Measurements from ENCODE around the gene ADGRV1. TPM values are rescaled to one million over a fixed set of nuclear protein-coding genes. Genes with fewer than 3 reads are reported as not detected.

ADGRV1 gene
- total RNA-seq, 4 donors from 2014 or later: 0.25 to 0.60 (median 0.56) TPM; not detected in 1

- no peak for TF ChIP-seq CTCF (IDR thresholded peaks at IDR 0.05)
- ATAC-seq (ENCODE audit: low FRiP score): no peak
- no peak for DNase-seq (ENCODE audit: low spot score)
These were observed 579.0 kb downstream of the ADGRV1 start for GRCh38 chr5:91137647-91138046.

GRCh38 chr5:91139572-91140200 lies 581.1 kb downstream of the ADGRV1 start:
- DNase-seq (ENCODE audit: low spot score) (no peak), ATAC-seq (ENCODE audit: low FRiP score) (no peak)
- TF ChIP-seq CTCF (IDR thresholded peaks at IDR 0.05): no peak

DNA sequence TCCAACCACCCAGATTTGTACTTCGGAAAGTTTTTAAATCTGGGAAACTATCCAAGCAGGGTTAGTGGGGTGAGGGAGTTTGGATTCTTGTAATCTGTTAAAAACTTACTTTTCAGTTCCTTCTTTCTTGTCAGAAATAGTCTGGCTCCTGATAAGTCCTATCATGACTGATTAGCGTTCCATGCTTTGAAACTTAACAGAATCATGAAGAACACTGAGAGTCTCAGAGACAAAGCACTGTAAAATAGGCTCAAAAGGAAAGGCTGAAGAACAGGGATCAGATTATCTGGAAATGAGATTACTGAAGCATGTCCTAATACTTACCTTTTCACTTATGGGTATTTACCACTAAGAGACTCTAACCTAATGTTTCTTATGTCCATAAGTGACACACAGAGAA lies 582.1 kb downstream of the ADGRV1 start:
- no peak for DNase-seq (ENCODE audit: low spot score)
- TF ChIP-seq CTCF (IDR thresholded peaks at IDR 0.05): no peak
- no peak for ATAC-seq (ENCODE audit: low FRiP score)

DNA sequence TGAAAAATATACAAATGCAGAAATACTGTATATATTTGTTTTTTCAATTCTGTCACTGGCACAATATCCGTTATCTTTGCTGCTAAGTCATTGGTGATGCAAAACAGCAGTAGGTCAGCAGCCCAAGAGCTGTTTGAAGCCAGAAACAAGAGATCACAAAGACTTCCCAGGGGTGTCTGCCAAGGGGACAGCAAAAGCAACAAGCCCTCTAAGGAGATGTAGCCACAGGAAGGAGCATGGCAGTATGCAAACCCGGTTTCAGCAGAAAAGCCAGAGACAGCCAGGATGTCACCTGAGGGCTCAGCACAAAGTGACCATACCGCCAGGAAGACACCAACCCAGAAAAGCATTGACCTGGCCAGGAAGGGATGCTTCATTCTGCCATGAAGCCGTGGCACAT lies 583.0 kb downstream of the ADGRV1 start:
- DNase-seq (ENCODE audit: low spot score) (no peak), ATAC-seq (ENCODE audit: low FRiP score) (no peak)
- TF ChIP-seq CTCF (IDR thresholded peaks at IDR 0.05): no peak

- ATAC-seq (ENCODE audit: low FRiP score): no peak
- no peak for DNase-seq (ENCODE audit: low spot score)
- no peak for TF ChIP-seq CTCF (IDR thresholded peaks at IDR 0.05)
These were observed 583.8 kb downstream of the ADGRV1 start for GRCh38 chr5:91142386-91142785.

DNA sequence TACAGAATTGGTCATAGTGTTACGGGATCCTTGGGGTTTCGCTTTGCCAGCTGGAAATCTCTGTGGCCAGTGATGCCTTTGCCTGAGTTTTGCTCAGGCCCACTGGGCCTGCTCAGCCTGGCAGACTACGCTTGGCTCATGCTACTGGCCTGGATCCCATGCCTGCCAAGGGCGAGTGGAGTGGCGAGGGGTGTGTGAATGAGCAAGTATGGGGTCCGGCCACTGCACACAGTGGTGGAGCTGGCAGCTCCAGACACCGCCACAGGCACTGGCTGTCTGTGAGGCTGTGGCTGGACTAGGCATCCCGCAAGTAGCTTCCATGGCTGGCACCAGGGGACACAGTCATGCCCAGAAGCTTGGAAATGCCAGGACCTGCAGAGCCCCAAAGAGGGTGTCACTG lies 584.2 kb downstream of the ADGRV1 start:
- ATAC-seq (ENCODE audit: low FRiP score) (no peak), DNase-seq (ENCODE audit: low spot score) (no peak)
- TF ChIP-seq CTCF (IDR thresholded peaks at IDR 0.05): no peak

DNA sequence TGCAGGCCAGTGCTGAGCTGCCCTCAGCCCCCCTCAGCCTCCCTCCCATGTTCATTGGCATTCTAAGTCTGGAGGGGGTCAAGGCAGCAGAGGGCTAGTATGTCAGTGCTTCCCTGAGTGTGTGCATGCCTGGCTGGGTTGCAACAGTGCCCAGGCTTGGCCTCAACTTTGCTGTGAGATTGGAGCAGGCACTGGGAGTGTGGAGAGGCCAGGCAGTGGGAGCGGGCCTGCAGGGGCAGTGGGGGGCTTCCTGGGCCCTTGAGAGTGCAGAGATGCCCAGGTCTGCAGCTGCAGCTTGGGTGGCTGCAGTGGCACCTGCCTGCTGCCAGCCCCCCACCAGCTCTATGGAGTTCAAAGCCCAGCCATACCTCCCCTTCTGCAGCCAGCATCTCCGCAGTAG lies 585.2 kb downstream of the ADGRV1 start:
- no peak for TF ChIP-seq CTCF (IDR thresholded peaks at IDR 0.05)
- DNase-seq (ENCODE audit: low spot score) (no peak), ATAC-seq (ENCODE audit: low FRiP score) (no peak)

Data from omental fat pad (tissue), 4 donors.